GM18909 (cell line): ENCODE data around the gene TECPR2.

Source experiments
- ATAC-seq: cut with Tn5 transposase; IDR thresholded peaks from one replicate; pipeline ENCODE4 v1.9.1; 2021; ENCODE audit warnings: mild to moderate bottlenecking; ENCODE audit not compliant: unreplicated experiment, poor library complexity

The TECPR2 gene

GRCh38 chr14:102491786-102492530 is 129.2 kb downstream of the TECPR2 start:
- ATAC-seq, result no peak

- ATAC-seq, result no peak
Measured at GRCh38 chr14:102492531-102492910, 129.8 kb downstream of the TECPR2 start.

- ATAC-seq, result no peak
Measured at GRCh38 chr14:102493096-102493495, 130.4 kb downstream of the TECPR2 start.

DNA sequence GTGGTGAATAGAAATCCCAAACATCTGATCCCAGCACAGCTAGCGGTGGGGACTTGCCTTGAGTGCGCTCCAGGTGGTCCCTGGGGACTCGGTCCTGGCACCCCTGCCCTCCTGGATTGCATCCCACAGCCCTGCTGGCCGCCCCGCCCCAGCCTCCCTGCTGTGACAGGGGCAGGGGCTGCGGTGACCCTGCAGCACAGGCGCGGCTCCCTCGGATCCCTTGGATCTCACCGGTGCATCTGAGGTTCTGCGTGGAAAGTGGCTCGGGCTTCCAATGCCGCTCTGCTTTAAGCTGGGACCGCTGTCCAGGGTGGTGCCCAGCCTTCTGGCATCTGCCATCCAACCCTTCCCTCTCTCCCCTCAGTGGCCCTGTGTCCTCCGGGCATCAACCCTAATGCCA is 130.8 kb downstream of the TECPR2 start:
- no peak for ATAC-seq

DNA sequence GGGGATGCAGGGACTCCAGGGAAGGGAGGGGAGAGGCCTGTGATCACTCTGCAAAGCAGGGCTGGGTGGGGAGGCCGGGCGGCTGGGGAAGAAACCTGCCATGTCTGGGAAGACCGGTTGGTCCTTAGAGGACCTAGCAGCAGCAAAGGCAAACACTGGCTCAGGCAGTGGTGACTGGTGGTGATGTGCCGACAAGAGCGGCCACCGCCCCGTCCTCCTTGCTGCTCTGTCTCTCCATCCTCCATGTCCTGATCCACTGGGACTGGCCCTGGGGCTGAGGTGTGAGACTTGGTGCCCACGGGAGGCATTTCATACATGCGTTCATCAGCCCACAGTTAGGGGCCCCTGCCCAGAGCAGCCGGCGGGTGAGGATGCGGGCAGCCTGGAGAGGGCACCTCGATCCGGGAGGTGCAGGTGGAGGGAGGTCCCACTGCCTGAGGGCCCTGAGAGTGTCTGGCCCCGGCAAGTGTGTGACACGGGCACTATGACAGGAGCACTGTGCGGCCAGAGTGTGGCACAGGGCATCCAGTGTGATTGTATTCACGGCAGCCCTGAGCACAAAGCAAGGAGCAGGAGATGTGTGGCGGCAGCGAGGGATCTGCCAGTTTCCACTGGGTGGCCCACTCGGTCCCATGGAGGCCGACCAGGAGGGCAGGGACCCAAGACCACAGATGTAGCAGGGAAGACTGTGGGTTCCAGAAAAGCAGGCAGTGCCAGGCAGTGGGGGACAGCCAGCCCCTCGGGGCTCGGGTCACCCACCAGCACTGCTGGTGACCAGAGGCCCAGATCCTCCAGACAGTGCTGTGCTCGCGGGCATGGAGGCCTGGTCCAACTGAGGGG is 133.0 kb downstream of the TECPR2 start:
- no peak for ATAC-seq

DNA sequence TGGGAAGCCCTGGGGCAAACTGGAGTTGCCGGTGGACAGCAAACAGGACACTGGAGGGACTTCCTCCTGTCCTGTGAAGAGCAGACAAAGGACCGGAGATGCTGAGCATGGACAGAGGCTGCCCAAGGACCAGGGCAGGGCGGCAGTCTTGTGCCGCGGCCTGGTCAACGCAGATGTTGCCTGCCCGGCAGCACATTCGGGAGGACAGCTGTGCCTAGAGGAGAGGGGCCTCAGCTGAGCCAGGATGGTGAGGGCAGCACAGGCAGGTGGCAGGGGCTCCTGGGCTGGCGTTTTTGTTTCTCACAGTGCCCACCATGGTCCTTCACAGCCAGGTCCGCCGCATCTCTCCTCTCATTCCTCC is 133.6 kb downstream of the TECPR2 start:
- ATAC-seq, result no peak

DNA sequence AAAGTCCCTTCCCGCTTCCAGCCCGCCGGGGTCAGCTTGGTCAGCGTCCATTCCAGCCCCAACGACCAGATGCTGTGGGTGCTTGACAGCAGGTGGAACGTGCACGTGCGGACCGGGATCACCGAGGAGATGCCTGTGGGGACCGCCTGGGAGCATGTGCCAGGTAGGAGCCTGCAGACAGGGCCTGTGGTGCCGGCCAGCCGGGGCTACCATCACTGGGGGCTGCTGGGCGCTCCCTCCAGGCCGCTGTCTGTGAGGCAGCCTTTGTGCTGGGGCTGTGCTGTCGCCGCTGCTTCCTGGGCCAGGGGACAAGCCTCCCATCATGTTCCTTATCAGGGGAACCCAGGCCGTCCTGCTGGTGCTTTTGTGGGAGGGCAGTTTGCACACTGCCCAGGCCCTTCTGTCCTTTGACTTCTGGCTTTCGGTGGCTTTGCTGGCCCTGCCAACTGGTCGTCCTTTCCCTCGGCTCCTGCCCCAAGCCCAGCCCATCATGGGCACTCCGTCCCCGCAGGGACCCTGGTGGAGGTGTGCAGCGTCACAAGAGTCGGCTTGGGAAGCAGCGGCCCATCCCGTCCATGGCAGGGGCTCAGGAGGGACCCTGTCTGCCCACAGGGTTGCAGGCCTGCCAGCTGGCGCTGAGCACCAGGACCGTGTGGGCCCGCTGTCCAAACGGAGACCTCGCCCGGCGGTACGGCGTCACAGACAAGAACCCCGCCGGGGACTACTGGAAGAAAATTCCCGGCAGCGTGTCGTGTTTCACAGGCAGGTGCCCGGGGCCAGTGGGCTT is 134.4 kb downstream of the TECPR2 start:
- no peak for ATAC-seq

DNA sequence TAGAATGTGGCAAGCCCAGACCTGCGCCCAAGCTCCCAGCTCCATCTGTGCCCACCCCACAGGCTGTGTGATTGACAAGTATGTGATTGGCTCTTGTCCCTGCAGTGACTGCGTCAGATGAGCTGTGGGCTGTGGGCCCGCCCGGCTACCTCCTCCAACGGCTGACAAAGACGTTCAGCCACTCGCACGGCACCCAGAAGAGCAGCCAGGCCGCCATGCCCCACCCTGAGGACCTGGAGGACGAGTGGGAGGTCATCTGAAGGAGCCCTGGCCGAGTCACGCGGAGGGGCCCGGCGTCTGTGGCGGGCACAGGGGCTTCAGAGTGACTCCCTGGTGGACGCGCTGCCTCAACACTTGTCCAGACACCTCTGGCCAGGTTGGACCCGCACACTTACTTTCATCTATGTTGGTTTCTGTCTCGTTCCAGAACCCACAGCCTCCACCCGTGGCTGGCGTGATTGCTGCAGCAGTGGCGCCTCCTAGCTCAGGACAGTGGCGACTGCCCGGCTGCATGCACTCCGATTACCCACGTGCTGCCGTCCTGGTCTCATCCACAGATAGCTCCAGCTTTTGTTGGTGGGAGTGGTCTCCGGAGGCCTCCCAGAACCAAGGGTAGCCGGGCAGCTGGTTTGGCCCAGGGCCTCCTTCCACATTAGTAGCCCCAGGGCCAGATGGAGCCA is 135.4 kb downstream of the TECPR2 start:
- ATAC-seq, result no peak

GRCh38 chr14:102498678-102499265 is 136.0 kb downstream of the TECPR2 start:
- ATAC-seq, result no peak

DNA sequence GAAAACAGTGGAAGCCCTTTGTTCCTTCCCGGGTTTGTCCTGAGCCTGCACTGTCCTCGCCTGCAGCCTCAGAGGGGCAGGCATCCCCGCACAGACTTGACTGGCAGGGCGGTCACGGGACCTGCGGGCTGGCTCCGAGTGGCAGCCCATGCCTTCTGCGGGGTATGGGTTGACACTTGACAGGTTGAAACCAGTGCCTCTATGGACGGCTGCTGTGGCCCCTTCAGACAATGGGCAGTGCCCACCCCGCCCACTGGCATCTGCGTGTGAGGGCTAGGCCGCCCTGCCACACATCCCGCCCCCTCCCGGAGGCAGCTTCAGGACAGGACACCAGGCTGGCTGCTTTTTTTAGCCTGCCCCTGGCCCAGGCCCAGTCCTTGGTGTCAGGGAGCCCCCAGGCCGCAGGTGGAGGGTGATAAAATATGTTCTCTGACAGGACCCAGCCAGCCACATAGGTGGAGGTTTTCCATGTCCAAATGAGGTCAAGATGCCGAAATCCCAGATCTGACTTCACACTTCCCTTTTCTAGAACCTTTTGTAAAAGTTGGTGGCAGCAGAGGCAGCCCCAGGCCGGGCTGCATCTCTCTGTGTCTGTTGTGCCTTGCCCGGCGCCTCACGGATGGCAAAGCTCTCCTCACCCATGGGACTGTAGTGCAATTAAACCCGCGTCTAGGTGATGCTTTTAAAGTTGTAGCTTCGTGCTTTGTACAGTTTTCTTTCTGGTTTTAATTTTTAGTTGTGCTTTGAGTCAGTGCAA is 136.8 kb downstream of the TECPR2 start:
- no peak for ATAC-seq

DNA sequence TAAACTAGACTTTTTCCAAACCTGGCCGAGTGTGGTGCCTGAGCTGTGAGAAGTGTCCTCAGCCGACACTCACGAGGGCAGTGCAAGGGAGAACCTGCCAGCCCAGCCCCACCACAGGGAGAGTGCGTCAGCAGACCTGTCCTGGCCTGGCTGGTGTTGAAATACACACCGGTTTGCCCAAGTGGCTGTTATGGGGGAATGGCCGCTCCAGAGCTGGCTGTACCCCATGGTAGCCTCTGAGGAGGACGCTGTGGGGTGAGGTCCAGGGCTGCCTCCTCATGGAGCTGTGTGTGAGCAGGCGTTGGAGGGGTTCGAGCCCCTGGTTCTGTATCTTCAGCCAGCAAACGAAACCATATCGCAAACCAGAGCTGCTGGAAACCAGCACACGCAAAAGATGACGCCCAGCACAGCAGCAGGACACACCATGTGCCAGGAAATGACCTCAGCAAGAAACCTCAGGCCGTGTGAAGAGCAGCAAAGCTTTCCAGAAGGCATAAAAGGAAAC is 137.5 kb downstream of the TECPR2 start:
- no peak for ATAC-seq

DNA sequence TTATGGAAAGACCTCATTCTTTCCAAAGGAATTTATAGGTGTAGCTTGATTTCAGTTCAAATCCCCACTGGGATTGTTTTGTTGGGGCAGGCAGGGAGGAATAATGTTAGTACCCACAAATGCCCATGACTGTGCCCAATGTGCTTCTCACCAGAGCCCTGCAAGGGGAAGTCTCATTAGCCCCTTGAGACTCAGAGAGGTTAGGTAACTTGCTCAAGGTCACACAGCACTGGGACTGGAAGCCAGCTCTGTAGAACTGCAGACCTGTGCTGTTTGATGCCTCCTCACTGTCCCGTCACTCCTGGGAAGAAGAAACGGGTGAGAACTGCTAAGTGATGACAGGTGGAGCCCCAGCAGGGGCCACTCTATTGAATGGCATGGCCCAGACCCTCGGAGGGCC is 138.0 kb downstream of the TECPR2 start:
- ATAC-seq, result no peak

GRCh38 chr14:102501751-102502315 is 139.1 kb downstream of the TECPR2 start:
- ATAC-seq, result no peak

- no peak for ATAC-seq
Measured at GRCh38 chr14:102502571-102502970, 139.8 kb downstream of the TECPR2 start.

DNA sequence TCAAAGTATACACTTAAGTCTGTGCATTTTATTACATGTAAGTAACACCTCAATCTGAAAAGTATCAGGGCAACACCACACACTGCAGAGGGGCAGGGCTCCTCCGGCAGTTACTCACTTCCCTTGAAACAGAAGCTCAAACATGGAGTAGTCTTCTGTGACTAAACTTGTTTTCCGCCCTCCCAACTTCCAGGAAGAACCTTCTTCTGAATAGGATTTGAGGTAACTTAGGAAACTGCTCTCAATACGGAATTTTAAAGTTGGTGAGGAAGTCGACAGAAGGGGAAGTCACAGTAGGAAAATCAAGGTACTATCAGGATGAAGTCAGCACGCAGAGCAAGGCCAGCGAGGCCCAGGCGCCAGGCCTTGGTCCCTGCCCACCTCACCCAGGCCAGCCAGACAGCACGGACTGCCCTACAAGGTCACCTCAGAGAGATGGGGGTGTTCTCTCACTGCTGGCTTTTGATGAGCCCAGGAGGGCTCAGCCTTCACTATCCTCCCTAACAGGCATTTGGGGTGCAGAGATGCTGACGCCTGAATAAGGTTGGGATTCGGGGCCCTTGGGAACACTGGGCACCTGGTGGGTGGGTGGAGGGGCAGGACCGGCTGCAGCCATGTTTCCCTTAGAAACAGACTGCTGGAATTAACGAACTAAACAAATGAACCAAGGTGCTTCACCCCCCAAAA is 141.0 kb downstream of the TECPR2 start:
- ATAC-seq, result no peak

DNA sequence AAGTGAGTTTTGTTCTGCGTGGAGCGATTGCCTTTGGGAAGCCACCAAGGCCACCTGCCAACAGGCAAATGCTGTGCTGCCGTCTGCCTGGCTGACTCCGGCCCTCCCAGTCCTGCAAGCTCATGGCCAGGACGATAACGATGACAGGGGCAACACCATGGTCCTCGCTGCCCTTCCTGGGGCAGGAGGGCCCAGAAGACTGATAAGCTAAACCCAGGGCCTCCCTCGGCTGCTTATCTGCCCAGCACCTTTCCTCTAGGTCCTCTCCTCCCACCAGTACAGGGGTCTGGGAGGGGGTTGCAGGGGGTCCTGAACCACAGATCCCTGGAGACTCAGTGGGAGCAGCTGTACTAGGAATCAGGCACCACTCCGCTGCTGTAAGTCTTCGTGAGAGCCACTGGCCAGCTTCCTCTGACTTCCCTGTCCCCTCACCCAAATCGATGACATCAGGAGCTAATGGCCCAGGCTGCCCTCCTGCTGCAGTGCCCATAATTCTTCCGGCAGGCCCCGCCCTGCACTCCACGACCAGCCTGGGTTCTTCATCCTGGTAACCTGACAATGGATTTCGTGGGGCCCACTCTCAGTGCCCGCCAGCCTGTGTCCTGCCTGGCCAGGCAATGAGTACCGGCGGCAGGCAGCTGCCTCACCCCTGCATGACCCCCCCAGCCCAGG is 141.7 kb downstream of the TECPR2 start:
- ATAC-seq, result no peak

- no peak for ATAC-seq
Measured at GRCh38 chr14:102505000-102505619, 142.4 kb downstream of the TECPR2 start.
